ENCODE results near the gene GORASP1. TPM values are rescaled to one million over a fixed set of nuclear protein-coding genes. Genes with fewer than 3 reads are reported as not detected.

The GORASP1 gene
- total and polyA plus RNA-seq, 2 experiments from 2014 or later, result 10.3 to 38.3 TPM

DNA sequence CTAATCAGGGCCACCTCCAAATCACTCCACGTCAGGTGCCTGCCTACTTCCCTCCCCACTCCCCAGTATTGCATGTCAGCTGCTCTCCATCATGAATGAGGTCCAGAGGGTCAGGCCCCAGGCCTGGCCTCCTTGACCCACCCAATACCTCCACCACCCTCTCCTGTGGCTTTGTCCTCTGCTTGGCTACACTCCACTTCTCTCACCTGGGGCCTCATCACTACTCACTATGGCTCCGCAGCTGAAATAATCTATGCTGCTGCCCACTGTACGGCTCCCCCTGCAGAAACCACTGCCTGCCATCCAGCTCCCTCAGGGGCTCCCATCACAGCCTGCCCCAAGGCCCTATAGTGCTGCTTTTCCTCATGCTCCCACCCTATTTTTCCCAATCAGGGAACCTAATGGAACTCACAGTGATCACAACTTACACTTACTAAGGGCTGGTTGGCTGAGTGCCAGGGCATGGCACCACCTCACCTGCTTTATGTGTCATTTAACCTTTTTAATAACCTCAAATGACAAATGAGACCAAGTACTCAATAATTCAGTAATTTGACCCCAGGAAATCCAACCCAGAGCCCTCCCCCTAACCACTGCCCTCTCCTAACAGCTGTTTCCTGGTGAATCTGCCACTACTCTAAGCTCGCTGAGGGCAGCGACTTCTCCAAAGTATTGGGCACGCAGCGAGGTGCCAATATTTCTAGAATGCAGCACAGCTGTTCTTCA, 2.3 kb downstream of the GORASP1 start (continued):
- TF ChIP-seq, protein P1, sequence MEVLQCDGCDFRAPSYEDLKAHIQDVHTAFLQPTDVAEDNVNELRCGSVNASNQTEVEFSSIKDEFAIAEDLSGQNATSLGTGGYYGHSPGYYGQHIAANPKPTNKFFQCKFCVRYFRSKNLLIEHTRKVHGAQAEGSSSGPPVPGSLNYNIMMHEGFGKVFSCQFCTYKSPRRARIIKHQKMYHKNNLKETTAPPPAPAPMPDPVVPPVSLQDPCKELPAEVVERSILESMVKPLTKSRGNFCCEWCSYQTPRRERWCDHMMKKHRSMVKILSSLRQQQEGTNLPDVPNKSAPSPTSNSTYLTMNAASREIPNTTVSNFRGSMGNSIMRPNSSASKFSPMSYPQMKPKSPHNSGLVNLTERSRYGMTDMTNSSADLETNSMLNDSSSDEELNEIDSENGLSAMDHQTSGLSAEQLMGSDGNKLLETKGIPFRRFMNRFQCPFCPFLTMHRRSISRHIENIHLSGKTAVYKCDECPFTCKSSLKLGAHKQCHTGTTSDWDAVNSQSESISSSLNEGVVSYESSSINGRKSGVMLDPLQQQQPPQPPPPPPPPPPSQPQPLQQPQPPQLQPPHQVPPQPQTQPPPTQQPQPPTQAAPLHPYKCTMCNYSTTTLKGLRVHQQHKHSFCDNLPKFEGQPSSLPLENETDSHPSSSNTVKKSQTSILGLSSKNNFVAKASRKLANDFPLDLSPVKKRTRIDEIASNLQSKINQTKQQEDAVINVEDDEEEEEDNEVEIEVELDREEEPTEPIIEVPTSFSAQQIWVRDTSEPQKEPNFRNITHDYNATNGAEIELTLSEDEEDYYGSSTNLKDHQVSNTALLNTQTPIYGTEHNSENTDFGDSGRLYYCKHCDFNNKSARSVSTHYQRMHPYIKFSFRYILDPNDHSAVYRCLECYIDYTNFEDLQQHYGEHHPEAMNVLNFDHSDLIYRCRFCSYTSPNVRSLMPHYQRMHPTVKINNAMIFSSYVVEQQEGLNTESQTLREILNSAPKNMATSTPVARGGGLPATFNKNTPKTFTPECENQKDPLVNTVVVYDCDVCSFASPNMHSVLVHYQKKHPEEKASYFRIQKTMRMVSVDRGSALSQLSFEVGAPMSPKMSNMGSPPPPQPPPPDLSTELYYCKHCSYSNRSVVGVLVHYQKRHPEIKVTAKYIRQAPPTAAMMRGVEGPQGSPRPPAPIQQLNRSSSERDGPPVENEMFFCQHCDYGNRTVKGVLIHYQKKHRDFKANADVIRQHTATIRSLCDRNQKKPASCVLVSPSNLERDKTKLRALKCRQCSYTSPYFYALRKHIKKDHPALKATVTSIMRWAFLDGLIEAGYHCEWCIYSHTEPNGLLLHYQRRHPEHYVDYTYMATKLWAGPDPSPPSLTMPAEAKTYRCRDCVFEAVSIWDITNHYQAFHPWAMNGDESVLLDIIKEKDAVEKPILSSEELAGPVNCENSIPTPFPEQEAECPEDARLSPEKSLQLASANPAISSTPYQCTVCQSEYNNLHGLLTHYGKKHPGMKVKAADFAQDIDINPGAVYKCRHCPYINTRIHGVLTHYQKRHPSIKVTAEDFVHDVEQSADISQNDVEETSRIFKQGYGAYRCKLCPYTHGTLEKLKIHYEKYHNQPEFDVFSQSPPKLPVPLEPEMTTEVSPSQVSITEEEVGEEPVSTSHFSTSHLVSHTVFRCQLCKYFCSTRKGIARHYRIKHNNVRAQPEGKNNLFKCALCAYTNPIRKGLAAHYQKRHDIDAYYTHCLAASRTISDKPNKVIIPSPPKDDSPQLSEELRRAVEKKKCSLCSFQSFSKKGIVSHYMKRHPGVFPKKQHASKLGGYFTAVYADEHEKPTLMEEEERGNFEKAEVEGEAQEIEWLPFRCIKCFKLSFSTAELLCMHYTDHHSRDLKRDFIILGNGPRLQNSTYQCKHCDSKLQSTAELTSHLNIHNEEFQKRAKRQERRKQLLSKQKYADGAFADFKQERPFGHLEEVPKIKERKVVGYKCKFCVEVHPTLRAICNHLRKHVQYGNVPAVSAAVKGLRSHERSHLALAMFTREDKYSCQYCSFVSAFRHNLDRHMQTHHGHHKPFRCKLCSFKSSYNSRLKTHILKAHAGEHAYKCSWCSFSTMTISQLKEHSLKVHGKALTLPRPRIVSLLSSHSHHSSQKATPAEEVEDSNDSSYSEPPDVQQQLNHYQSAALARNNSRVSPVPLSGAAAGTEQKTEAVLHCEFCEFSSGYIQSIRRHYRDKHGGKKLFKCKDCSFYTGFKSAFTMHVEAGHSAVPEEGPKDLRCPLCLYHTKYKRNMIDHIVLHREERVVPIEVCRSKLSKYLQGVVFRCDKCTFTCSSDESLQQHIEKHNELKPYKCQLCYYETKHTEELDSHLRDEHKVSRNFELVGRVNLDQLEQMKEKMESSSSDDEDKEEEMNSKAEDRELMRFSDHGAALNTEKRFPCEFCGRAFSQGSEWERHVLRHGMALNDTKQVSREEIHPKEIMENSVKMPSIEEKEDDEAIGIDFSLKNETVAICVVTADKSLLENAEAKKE (CRISPR knock-in tag; IDR thresholded peaks at IDR 0.05), result no peak
- TF ChIP-seq JUNB (IDR thresholded peaks at IDR 0.05; ENCODE audit: unreplicated experiment), result no peak
- no peak for TF ChIP-seq NANOG (IDR thresholded peaks at IDR 0.05; ENCODE audit: borderline replicate concordance)
- no peak for TF ChIP-seq EZH2 (IDR thresholded peaks at IDR 0.05; ENCODE audit: low read depth, unreplicated experiment)

DNA sequence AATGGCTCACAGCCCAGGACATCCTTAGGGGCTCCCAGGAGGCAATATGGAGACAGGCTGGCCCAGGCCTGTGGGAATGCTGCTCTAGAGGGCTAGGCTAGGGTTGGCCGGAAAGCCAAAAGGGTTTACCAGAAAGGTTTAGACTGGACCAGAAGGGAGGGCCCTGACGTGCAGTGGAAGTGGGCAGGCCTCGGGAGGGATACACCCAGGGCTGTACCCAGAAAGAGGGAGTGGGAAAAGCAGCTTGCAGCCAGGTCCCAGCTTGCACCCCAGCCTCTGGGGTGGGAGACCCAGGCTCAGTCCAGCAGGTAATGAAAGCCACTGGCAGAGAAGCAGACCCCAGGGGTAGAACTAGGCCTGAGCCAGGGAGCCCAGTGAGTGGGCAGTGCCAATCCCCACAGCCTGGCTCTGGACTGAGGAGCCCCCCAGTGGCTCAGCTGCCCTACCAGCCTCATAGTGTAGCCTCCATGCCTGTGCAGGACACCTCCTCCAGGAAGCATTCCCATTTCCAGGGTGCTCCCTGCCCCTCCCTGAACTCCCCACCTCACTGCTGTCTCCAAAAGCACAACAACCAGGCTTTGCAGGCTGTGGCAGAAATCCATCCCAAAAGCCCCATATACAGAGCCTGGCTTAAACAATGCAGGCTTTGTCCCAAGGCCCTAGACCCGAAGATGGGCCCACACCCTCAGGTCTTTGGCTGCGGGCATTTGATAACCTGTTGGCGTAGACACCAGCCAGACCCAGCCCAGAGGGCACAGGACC, 3.5 kb downstream of the GORASP1 start:
- H3K9me3 Mint-ChIP-seq, result no peaks in the 10 kb centered on the region; the same call in 2 of the 3 replicates
- peaks cover 33% of the 10 kb centered on the region for H3K4me1 Mint-ChIP-seq
- H3K36me3 Mint-ChIP-seq (ENCODE audit: low read depth), result peaks cover under 1% of the 10 kb centered on the region
- peaks cover 12% of the 10 kb centered on the region for H4K20me1 ChIP-seq (replicated peaks; ENCODE audit: insufficient read depth)
- H3K79me2 ChIP-seq (replicated peaks; ENCODE audit: insufficient read depth), result peaks cover 9% of the 10 kb centered on the region
- TF ChIP-seq, protein P2, sequence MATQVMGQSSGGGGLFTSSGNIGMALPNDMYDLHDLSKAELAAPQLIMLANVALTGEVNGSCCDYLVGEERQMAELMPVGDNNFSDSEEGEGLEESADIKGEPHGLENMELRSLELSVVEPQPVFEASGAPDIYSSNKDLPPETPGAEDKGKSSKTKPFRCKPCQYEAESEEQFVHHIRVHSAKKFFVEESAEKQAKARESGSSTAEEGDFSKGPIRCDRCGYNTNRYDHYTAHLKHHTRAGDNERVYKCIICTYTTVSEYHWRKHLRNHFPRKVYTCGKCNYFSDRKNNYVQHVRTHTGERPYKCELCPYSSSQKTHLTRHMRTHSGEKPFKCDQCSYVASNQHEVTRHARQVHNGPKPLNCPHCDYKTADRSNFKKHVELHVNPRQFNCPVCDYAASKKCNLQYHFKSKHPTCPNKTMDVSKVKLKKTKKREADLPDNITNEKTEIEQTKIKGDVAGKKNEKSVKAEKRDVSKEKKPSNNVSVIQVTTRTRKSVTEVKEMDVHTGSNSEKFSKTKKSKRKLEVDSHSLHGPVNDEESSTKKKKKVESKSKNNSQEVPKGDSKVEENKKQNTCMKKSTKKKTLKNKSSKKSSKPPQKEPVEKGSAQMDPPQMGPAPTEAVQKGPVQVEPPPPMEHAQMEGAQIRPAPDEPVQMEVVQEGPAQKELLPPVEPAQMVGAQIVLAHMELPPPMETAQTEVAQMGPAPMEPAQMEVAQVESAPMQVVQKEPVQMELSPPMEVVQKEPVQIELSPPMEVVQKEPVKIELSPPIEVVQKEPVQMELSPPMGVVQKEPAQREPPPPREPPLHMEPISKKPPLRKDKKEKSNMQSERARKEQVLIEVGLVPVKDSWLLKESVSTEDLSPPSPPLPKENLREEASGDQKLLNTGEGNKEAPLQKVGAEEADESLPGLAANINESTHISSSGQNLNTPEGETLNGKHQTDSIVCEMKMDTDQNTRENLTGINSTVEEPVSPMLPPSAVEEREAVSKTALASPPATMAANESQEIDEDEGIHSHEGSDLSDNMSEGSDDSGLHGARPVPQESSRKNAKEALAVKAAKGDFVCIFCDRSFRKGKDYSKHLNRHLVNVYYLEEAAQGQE (IDR thresholded peaks at IDR 0.05; ENCODE audit: unreplicated experiment), result no peak
- TF ChIP-seq EZH2 (IDR thresholded peaks at IDR 0.05; ENCODE audit: low read depth, unreplicated experiment), result no peak
- no peak for TF ChIP-seq EZH2phosphoT487 (IDR thresholded peaks at IDR 0.05; ENCODE audit: unreplicated experiment)
- TF ChIP-seq NANOG (IDR thresholded peaks at IDR 0.05; ENCODE audit: borderline replicate concordance), result no peak
- H3K27me3 Mint-ChIP-seq (ENCODE audit: insufficient read depth, low read depth, poor library complexity), result peaks cover 14% of the 10 kb centered on the region
- DNase-seq (ENCODE audit: low spot score) (no peak), ATAC-seq (no peak)
- H3K27me3 ChIP-seq (ENCODE audit: insufficient read depth), result no peaks in the 10 kb centered on the region
- no peaks in the 10 kb centered on the region for H3K36me3 ChIP-seq (ENCODE audit: insufficient read depth)
- no peak overlapping the region for H3K27ac Mint-ChIP-seq
- no peak overlapping the region for H3K4me2 ChIP-seq
- H3K4me3 ChIP-seq, result no peak overlapping the region
- H3K9me2 ChIP-seq (ENCODE audit: insufficient read depth), result no peaks in the 10 kb centered on the region
- H3K4me3 Mint-ChIP-seq, result no peak overlapping the region
- no peaks in the 10 kb centered on the region for H3F3A ChIP-seq (replicated peaks; ENCODE audit: low read depth)
- H3K4me1 ChIP-seq (ENCODE audit: insufficient read depth), result no peaks in the 10 kb centered on the region
- no peak overlapping the region for H3K27ac ChIP-seq (ENCODE audit: low read depth)
- no peak overlapping the region for H2AFZ ChIP-seq
